ENCODE measurements around the gene NBEA.

DNA sequence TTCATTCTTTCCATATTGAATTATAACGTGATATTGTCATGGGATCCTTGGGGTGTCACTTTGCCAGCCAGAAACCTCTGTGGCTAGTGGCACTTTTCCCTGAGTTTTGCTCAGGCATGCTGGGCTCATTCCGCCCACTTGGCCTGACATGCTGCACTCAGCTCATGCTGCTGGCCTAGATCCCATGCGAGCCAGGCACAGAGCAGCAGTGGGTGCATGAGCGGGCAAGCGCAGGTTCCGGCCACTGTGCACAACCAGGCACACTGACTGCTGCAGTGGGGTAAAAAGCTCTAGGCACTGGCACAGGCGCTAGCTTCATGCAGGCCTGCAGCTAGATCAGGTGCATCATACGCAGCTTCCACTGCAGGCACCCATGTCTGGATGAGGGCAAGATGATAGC lies 313.2 kb downstream of the NBEA start:
- TF ChIP-seq, protein P1, sequence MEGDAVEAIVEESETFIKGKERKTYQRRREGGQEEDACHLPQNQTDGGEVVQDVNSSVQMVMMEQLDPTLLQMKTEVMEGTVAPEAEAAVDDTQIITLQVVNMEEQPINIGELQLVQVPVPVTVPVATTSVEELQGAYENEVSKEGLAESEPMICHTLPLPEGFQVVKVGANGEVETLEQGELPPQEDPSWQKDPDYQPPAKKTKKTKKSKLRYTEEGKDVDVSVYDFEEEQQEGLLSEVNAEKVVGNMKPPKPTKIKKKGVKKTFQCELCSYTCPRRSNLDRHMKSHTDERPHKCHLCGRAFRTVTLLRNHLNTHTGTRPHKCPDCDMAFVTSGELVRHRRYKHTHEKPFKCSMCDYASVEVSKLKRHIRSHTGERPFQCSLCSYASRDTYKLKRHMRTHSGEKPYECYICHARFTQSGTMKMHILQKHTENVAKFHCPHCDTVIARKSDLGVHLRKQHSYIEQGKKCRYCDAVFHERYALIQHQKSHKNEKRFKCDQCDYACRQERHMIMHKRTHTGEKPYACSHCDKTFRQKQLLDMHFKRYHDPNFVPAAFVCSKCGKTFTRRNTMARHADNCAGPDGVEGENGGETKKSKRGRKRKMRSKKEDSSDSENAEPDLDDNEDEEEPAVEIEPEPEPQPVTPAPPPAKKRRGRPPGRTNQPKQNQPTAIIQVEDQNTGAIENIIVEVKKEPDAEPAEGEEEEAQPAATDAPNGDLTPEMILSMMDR (IDR thresholded peaks at IDR 0.05) = no peak
- no peak for TF ChIP-seq POLR2AphosphoS5 (IDR thresholded peaks at IDR 0.05)

Measured in breast epithelium (tissue), 3 donors.